ENCODE measurements around the gene OLFML3.

OLFML3 gene

GRCh38 chr1:113935176-113935575 is 44.1 kb upstream of the OLFML3 start:
- TF ChIP-seq CTCF (conservative IDR thresholded peaks at IDR 0.05; ENCODE audit: low read length) = no peak
- no peak for DNase-seq (ENCODE audit: low read depth)
- H3K4me3 ChIP-seq (ENCODE audit: low read length) = no peak overlapping the region

- DNase-seq (ENCODE audit: low read depth) = no peak
- TF ChIP-seq CTCF (conservative IDR thresholded peaks at IDR 0.05; ENCODE audit: low read length) = no peak
Observed at GRCh38 chr1:113935970-113936369, 43.3 kb upstream of the OLFML3 start.

GRCh38 chr1:113937146-113937545 is 42.1 kb upstream of the OLFML3 start:
- no peak overlapping the region for H3K4me3 ChIP-seq (ENCODE audit: low read length)
- no peak for DNase-seq (ENCODE audit: low read depth)

More at GRCh38 chr1:113935970-113936369, 43.3 kb upstream of the OLFML3 start:
- H3K4me3 ChIP-seq (ENCODE audit: low read length) = no peak overlapping the region

GRCh38 chr1:113938192-113938591 is 41.1 kb upstream of the OLFML3 start:
- no peak for DNase-seq (ENCODE audit: low read depth)
- TF ChIP-seq CTCF (conservative IDR thresholded peaks at IDR 0.05; ENCODE audit: low read length) = no peak
- H3K4me3 ChIP-seq (ENCODE audit: low read length) = no peak overlapping the region

More at GRCh38 chr1:113937146-113937545, 42.1 kb upstream of the OLFML3 start:
- no peak for TF ChIP-seq CTCF (conservative IDR thresholded peaks at IDR 0.05; ENCODE audit: low read length)

GRCh38 chr1:113940365-113941244 is 38.7 kb upstream of the OLFML3 start:
- H3K4me3 ChIP-seq (ENCODE audit: low read length) = no peak overlapping the region
- no peak for DNase-seq (ENCODE audit: low read depth)
- TF ChIP-seq CTCF (conservative IDR thresholded peaks at IDR 0.05; ENCODE audit: low read length) = no peak

- no peak for TF ChIP-seq CTCF (conservative IDR thresholded peaks at IDR 0.05; ENCODE audit: low read length)
- no peak for DNase-seq (ENCODE audit: low read depth)
- no peak overlapping the region for H3K4me3 ChIP-seq (ENCODE audit: low read length)
Observed at GRCh38 chr1:113941245-113941559, 38.1 kb upstream of the OLFML3 start.

GRCh38 chr1:113942527-113942926 is 36.7 kb upstream of the OLFML3 start:
- TF ChIP-seq CTCF (conservative IDR thresholded peaks at IDR 0.05; ENCODE audit: low read length) = no peak
- no peak for DNase-seq (ENCODE audit: low read depth)
- no peak overlapping the region for H3K4me3 ChIP-seq (ENCODE audit: low read length)

Data from AG10803 (cell line).